GM18907 (cell line): ENCODE results near the gene CFAP61.

Source experiments
- ATAC-seq: cut with Tn5 transposase; IDR thresholded peaks from one replicate; pipeline ENCODE4 v1.9.1; 2021; ENCODE audit warnings: mild to moderate bottlenecking, moderate library complexity; ENCODE audit not compliant: unreplicated experiment

Gene CFAP61

GRCh38 chr20:20148779-20149178 lies 96.4 kb downstream of the CFAP61 start:
- no peak for ATAC-seq

- ATAC-seq: no peak
Measured at GRCh38 chr20:20150241-20150640, 97.9 kb downstream of the CFAP61 start.

- ATAC-seq: no peak
Measured at GRCh38 chr20:20160520-20160919, 108.2 kb downstream of the CFAP61 start.

- ATAC-seq: no peak
Measured at GRCh38 chr20:20161611-20162010, 109.3 kb downstream of the CFAP61 start.

GRCh38 chr20:20167698-20168097 lies 115.4 kb downstream of the CFAP61 start:
- ATAC-seq: no peak

- ATAC-seq: no peak
Measured at GRCh38 chr20:20173254-20173653, 120.9 kb downstream of the CFAP61 start.

GRCh38 chr20:20174089-20174835 lies 121.9 kb downstream of the CFAP61 start:
- no peak for ATAC-seq

GRCh38 chr20:20181322-20181721 lies 129.0 kb downstream of the CFAP61 start:
- ATAC-seq: no peak

- no peak for ATAC-seq
Measured at GRCh38 chr20:20184149-20184548, 131.8 kb downstream of the CFAP61 start.

GRCh38 chr20:20184706-20185105 lies 132.4 kb downstream of the CFAP61 start:
- ATAC-seq: no peak

GRCh38 chr20:20188647-20189046 lies 136.3 kb downstream of the CFAP61 start:
- ATAC-seq: peak; percentile 77

- ATAC-seq: no peak
Measured at GRCh38 chr20:20192366-20192765, 140.0 kb downstream of the CFAP61 start.

- ATAC-seq: no peak
Measured at GRCh38 chr20:20195021-20195705, 142.8 kb downstream of the CFAP61 start.

GRCh38 chr20:20196610-20197009 lies 144.3 kb downstream of the CFAP61 start:
- ATAC-seq: no peak

- ATAC-seq: no peak
Measured at GRCh38 chr20:20198011-20198410, 145.7 kb downstream of the CFAP61 start.

- ATAC-seq: no peak
Measured at GRCh38 chr20:20199361-20200160, 147.2 kb downstream of the CFAP61 start.

GRCh38 chr20:20201124-20201523 lies 148.8 kb downstream of the CFAP61 start:
- no peak for ATAC-seq

GRCh38 chr20:20201639-20202038 lies 149.3 kb downstream of the CFAP61 start:
- no peak for ATAC-seq

GRCh38 chr20:20202768-20203167 lies 150.4 kb downstream of the CFAP61 start:
- no peak for ATAC-seq

- ATAC-seq: no peak
Measured at GRCh38 chr20:20203784-20204183, 151.5 kb downstream of the CFAP61 start.

- no peak for ATAC-seq
Measured at GRCh38 chr20:20204256-20204655, 151.9 kb downstream of the CFAP61 start.
